Activated CD4-positive, alpha-beta T cell treated with anti-CD3 and anti-CD28 coated beads, Interleukin-2, amount 50 U/mL, for 4 hours (primary cell): ENCODE measurements around the gene CDO1.

Source experiments
- DNase-seq, 2 experiments: peaks; one replicate each; pipeline ENCODE4 v3.0.0-alpha.2; 2020

The CDO1 gene

DNA sequence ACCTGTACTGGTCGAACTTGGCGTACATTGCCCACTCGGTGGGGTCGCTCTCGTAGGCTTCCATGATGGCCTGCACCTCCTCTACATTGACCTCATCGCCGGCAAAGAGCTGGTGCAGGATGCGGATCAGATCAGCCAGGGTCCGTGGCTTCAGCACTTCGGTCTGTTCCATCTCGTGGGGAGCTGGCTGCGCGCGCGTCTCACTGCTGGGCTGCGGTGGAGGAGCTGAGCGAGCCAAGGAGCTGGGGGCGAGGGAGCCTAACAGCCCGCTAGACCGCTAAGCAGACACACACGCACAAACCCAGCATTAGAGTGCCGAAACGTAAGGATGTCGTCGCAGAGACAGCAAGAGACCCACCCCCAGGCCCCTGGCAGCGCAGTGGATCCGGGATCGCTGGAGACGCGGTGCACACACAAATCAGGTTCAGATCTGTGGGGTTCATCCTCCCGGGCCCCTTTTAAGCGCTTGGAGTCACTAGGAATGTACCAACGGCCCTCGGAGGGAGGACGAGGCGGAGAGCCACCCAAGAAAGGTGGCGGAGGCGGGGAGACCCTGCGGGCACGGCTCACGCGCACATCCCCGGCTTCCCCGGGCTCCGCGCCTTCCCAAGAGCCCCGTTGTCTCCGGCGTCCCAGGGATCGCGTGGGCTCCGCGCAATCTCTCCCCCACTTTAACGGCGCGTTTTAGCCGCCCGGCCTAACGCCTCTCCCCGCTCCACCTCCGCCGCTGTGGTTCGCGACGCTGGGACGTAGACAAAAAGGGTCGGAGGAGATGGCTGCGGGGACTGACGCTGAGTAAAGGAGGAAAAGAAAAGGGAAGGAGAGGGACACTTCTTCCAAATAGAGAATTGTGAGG is at the start of gene CDO1:
Gene CDO1, minus strand, starts transcription at position 434 of the 856 bp plus-strand sequence. Its CDS starts 262 bp downstream, at position 172.
- DNase-seq: no peak

DNA sequence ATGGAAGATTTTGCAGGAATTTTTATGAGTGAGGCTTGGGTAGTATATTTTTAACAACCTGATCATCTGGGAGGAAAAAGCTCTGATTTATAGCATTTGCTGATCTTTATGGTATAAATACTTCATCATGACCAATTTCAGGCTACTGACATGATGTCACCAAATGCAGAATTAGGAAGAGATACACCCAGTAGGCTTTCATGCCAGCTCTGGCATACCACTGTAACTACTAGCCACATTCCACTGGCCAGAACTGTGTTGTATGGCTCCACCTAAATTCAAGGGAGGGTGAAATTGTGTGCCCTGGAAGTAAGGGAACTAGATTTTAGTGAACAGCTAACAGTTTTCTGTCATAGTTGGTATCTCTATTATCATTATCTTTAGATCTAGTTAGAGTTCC is 42.9 kb upstream of the CDO1 start:
- DNase-seq: no peak

DNA sequence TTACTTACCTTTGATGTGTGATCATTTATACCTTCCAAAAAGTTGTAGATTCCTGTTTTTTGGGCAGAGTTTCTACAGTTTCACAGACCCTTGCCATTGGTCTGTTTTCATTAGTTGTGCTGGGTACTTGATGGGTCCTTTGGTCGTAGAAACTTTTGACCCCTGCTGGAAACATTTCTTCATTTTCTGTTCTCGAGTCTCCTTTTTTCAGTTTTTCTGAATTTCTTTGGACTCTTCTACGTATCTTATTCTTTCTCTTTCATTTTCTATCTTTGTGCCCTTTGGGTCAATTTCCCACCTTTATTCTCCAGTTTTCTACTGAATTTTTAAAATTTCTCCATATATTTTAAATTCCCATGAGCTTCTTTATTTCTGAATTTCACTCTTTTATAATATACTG is 41.9 kb upstream of the CDO1 start:
- no peak for DNase-seq

GRCh38 chr5:115857626-115858349 is 41.3 kb upstream of the CDO1 start:
- DNase-seq: no peak

GRCh38 chr5:115857057-115857479 is 40.6 kb upstream of the CDO1 start:
- DNase-seq: no peak

DNA sequence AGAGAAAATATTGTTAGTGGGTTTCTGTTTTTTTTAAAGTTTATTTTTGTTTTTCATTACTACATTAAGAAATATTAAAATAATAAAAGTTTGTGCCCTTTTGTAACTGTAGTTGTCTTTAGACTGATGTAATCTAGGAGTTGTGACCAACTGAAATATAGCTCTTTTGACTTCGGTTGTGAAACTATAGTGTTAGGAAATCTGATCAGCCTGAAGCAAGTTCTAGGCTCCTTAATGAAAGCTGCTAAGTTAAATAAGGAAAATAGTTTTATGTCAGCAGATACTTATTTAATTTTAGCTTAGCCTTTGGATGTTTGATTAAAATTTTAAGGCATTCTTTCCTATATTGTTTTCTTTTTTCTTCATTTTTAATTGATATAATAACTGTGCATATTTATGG is 39.5 kb upstream of the CDO1 start:
- no peak for DNase-seq

DNA sequence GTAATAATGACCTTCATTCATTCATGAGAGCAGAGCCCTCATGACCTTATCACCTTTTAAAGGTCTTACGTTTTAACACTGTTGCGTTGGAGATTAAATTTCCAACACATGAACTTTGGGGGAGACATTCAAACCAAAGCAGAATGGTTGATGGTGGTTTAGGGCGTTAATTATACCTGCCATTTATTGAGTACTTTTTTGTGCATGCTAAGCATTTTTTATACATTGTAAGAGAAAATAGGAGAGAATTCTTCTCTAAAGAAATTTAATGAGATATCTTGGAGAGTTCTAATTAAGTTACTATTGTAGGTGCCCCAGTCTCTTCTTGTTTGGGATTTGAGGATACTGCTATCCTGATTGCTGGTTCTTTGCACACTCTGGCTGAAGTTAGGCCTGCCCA is 37.7 kb upstream of the CDO1 start:
- no peak for DNase-seq

- DNase-seq: no peak
Measured at GRCh38 chr5:115850744-115851416, 34.4 kb upstream of the CDO1 start.

GRCh38 chr5:115849258-115849798 is 32.9 kb upstream of the CDO1 start:
- no peak for DNase-seq

DNA sequence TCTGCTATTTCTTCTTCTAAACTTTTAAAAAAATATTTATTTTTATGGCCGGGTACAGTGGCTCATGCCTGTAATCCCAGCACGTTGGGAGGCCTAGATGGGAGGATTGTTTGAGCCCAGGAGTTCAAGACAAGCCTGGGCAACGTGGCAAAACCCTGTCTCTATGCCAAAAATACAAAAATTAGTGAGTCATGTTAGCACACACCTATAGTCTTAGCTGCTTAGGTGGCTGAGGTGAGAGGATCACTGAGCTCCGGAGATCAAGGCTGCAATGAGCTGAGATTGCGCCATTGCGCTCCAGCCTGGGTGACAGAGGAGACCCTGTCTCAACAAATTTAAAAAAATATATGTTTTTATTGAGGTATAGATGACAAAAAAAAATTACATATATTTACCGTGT is 30.8 kb upstream of the CDO1 start:
- DNase-seq: no peak

- DNase-seq: no peak
Measured at GRCh38 chr5:115844321-115844817, 27.9 kb upstream of the CDO1 start.

GRCh38 chr5:115843444-115844130 is 27.1 kb upstream of the CDO1 start:
- no peak for DNase-seq

DNA sequence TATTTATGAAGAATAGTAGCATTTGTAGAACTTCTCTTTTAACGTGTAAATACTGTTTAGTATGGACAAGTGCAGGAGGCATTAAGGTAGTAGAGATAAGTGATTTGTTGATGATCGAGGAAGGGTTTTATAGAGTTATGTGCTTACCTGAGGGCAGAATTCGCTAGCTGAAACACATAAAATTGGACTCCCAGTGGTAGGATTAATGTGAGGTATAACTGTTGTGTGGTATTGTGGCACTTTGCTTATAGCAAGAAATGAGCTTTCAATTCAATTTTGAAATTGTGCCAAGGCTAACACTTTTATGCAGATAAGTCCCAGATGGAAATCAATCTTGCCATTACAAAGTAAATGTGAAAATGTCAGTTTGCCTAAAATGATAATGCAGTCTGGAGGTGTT is 26.5 kb upstream of the CDO1 start:
- DNase-seq: no peak

DNA sequence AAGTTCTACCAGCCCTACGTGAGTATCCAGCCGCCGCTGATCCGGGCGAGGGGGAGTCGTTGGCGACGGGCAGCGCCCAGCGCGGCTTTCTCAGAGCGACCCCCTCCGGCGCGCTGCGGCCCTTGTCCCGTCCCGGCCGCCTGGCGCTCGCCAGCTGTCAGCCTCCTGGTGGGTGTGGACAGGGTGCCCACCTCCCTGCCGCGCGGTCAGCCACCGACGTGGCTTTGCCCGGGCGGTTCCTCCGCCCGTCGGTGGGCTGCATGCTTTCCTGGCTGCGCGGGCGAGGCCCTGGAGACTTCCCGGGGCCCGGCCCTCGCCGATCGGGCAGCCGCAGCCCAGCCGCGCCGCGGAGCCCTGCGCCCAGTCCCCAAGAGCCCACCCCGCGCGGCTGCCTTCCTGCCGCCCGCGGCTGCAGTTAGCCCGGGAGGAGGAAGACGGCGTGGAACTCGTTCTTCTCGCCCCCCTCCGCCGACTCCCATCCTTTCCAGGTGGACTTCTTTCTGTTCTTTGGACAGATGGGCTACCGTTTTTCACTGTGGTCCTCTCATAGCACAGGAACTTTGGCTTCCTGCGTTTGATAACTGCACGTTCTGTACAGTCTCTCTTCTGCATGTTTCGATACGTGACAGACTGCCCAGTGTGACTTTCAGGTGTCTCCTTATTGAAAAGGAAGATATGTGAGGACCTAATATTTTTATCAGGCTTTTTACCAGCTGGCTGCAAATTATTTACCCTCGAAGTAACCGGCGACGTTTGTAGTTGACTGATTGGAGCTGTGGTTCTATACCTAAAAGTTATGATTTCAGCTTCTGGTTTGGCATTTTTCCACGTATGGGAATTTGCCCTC is 25.9 kb upstream of the CDO1 start:
- DNase-seq: no peak

- peak; percentile 85 to 87 for DNase-seq
Measured at GRCh38 chr5:115841382-115842088, 25.1 kb upstream of the CDO1 start, which contains the start of the genes AP3S1 and ATG12. AP3S1 (plus strand) TSS chr5:115841935; CDS start chr5:115842038, 103 bp downstream. ATG12 (minus strand) TSS chr5:115841565; CDS start chr5:115841552, 13 bp downstream.

DNA sequence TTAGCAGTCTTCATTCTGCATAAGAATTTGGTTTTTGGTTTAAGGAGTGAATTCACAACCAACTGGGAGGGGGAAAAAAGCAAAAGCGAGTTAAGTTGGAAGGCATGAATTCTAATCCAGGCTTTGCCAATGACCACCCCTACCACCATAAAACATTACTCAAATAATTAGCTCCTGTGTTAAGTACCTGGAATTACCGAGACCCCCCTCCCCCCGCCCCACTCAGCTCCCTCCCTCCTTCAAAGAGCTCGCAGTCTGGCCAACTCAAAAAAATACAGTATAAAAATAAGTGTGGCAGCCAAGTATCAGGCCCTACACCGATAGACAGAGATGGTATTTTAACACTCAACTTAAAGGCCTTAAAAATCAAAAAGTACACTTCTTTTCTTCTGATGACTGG is 24.4 kb upstream of the CDO1 start:
- no peak for DNase-seq

- DNase-seq: no peak
Measured at GRCh38 chr5:115838885-115839518, 22.5 kb upstream of the CDO1 start.

GRCh38 chr5:115835481-115835880 is 19.0 kb upstream of the CDO1 start:
- DNase-seq: no peak

GRCh38 chr5:115831163-115831768 is 14.8 kb upstream of the CDO1 start:
- no peak for DNase-seq

DNA sequence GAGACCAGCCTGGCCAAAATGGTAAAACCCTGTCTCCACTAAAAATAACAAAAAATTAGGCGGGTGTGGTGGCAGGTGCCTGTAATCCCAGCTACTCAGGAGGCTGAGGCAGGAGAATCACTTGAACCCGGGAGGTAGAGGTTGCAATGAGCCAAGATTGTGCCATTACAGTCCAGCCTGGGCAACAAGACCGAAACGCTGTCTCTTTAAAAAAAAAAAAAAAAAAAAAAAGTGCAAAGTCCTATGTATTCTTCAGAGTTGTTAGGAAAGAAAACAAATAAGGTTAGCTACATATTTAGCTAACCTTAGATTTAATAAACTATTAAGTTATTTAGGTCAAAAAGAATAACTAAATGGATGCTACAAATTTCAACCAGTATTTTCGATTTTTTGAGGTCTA is 13.5 kb upstream of the CDO1 start:
- no peak for DNase-seq
